Measurements from ENCODE around the gene POMC.
"Not testable (repeated sequence)": the region's sequence is repeated elsewhere in the genome, so short reads cannot be mapped to it uniquely, and the experiment has no call there.

Gene POMC

DNA sequence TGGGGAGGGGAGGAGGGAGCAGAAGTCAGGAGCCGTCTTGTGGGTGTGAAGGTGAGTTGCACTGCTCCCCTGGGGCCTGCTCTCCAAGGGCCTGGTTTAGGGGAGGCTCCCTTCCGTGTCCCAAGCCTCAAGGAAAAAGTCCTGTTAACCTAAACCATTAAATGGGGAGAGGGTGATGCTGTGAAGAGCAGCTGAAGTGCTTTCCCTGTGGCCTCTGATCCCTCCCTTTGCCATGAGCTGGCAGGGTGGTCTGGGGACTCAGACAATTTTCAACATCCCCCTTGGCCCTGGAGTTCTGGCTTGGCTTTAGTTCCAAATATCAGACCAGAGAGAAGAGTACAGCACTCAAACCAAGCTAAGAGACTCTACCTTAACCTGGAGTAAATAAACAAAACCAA lies 692 bp upstream of the POMC start:
- no peak overlapping the region for H3K4me3 ChIP-seq (ENCODE audit: low read depth, low read length)
- DNase-seq (ENCODE audit: low read depth) = no peak
- TF ChIP-seq CTCF (IDR thresholded peaks at IDR 0.05; ENCODE audit: low read depth, low read length, missing control alignments) = no peak

DNA sequence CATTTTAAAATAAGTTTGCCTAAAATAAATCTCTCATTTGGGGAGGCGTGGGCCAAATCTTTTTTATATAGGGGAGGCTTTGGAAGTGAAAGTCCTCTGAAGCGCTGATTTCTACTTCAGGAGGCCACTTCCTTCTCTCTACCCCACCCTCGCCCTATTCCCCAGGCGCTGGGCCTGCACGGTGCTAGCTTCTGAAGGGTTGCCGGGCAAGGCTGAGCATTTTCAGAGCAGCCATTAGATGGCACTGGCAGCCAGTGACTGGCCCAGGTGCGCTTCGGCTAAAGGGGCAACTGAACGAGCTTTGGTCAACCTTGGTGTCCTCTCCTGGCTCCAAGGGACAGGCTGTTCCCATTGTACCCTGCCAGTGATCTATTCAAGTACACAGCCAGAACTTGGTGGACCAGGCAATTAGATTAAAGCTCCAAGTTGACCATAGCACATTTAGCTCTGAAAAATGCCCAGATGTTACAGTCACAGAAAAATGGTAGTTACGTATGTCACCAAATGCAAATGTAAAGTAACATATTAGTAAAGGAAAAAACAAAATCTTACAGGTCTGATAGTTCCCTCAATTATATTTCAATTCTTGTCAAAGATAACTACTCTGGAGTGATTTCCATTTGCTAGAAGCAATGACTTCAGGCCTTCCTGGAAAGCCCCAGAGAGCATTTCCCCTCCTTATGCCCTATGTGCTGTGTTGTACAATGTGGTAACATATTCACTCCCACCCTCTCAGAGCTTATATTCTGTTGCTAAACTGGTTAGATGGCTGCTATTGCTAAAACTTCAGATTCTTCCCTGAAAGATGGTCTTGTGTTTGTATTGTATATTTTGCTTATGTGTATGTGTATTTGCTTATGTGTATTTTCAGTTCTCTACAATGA lies 2.1 kb downstream of the POMC start:
- no peak overlapping the region for H3K4me3 ChIP-seq (ENCODE audit: low read depth, low read length)
- peak; percentile 46 for DNase-seq (ENCODE audit: low read depth)
- TF ChIP-seq CTCF (IDR thresholded peaks at IDR 0.05; ENCODE audit: low read depth, low read length, missing control alignments) = peak; percentile 63

DNA sequence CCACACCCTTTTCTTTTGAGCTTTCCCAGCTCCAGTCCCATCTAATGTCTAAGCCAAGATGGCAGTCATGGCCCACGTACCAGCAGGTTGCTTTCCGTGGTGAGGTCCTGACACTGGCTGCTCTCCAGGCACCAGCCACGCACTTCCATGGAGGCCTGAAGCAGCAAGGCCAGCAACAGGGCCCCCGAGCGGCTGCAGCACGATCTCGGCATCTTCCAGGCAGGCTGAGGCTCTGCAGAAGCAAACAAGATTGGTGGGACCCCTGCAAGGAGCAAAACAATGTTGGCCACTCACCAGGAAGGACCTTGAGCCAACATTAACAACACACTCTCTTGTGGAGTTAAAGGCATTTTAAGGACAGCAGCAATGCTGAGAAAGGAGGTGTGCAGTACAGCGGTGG lies 3.8 kb downstream of the POMC start:
- no peak overlapping the region for H3K4me3 ChIP-seq (ENCODE audit: low read depth, low read length)
- DNase-seq (ENCODE audit: low read depth) = no peak
- TF ChIP-seq CTCF (IDR thresholded peaks at IDR 0.05; ENCODE audit: low read depth, low read length, missing control alignments) = no peak

- H3K4me3 ChIP-seq (ENCODE audit: low read depth, low read length); DNase-seq (ENCODE audit: low read depth): not testable (repeated sequence)
Measured at GRCh38 chr2:25162061-25162460, 6.3 kb downstream of the POMC start.

DNA sequence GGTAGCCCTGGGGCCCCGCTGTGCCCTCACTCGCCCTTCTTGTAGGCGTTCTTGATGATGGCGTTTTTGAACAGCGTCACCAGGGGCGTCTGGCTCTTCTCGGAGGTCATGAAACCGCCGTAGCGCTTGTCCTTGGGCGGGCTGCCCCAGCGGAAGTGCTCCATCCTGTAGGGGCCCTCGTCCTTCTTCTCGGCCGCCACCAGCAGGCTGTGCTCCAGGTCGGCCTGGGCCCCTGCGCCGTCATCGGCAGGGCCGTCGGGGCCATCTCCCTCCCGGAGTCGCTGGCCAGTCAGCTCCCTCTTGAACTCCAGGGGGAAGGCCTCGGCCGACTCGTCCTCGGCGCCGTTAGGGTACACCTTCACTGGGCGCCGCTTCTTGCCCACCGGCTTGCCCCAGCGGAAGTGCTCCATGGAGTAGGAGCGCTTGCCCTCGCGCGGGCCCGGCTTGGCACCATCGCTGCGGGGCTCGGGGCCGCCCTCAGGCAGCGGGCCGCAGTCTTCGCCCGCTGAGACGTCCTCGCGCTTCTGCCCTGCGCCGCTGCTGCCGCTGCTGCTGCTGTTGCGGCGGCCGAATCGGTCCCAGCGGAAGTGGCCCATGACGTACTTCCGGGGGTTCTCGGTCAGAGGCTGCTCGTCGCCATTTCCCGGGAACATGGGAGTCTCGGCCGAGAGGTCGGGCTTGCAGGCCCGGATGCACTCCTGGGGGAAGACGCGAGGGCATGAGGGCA lies 7.2 kb downstream of the POMC start:
- TF ChIP-seq CTCF (IDR thresholded peaks at IDR 0.05; ENCODE audit: low read depth, low read length, missing control alignments) = no peak
- DNase-seq (ENCODE audit: low read depth) = no peak
- no peak overlapping the region for H3K4me3 ChIP-seq (ENCODE audit: low read depth, low read length)

- no peak overlapping the region for H3K4me3 ChIP-seq (ENCODE audit: low read depth, low read length)
- no peak for TF ChIP-seq CTCF (IDR thresholded peaks at IDR 0.05; ENCODE audit: low read depth, low read length, missing control alignments)
- DNase-seq (ENCODE audit: low read depth) = no peak
Measured at GRCh38 chr2:25160376-25160775, 8.0 kb downstream of the POMC start.

DNA sequence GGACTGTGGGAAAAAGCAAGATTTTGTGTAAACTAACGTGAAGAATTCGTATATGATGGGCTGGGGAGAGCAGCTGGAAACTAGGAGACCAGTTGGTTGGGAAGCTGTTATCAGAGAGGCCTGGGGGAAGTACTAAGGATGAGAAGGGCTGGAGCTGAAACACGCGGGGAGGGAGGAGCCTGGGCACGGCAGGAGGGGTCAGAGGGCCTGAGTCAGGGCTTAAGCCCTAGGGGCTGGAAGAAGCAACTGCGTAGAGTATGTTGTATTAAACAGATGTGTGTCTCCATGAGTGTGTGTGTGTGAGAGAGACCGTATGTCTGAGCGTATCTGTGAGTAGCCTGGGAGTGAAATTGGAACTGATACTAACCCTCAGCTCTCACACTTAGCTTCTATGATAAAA lies 8.4 kb downstream of the POMC start:
- no peak for TF ChIP-seq CTCF (IDR thresholded peaks at IDR 0.05; ENCODE audit: low read depth, low read length, missing control alignments)
- DNase-seq (ENCODE audit: low read depth) = no peak
- H3K4me3 ChIP-seq (ENCODE audit: low read depth, low read length) = no peak overlapping the region
